ENCODE measurements around the gene HRH2.
"Not testable (repeated sequence)": the region's sequence is repeated elsewhere in the genome, so short reads cannot be mapped to it uniquely, and the experiment has no call there.

HRH2 gene

DNA sequence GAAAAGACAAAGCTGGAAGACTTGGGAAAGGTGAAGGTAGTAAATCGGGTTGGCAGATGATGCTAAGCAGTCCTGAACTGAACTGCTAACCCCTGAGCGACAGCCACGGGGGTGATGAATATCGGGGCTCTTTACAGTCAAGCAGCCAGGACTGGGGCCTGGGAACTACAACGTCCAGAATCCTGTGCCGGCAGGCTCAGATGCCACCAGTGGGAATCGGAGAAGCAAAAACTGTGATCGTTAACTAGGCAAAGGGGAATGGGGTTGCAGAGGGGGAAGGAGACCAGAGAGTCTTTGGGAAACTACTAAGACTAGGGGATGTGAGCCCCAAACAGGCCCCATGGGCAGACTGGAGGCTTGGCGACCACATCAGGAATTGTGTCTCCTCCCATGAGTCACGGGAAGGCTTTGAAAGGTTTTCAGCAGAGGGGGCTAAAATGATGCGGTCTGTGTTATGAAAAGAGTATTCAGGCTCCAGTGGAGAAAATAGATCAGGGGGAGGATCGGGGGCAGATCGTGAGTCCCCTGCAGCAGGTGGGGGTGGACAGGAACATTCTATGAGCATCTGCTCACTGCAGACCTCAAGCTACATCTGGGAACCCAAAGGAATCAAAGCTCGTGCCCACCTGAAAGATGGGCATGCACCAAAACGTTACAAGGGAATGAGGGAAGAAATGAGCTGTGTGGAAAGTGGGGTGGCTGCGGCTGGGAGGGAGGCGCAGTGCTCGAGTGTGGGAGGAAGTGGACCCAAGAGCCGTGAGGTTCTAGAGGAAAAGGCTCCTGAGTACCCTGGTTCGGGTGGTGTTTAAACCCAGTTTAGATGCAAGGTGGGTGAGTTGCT is 53.8 kb downstream of the HRH2 start:
- Histone ChIP-seq H3K4me3 (ENCODE audit: low read length) (no peak overlapping the region), H3K27me3 (ENCODE audit: control insufficient read depth, insufficient read depth, low read length) (no peaks in the 10 kb centered on the region), H3K4me1 (ENCODE audit: control insufficient read depth, insufficient read depth, low read length) (no peaks in the 10 kb centered on the region)

DNA sequence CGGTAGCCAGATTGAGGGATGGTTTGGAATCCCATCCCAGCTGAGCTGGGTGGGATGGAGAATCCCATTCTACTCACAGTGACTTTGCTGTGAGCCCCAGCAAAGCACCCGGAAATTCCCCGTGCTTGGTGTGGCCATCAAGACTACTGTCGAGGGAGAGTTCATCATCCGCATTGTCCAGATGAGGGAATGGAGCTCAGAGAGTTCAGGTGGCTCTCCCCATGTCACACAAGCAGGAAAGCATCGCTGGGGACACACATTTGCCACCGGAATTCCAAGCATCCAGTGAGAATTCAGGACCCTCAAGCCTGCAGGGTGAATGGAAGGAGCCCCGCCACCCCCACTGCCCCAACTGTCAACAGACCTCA is 54.4 kb downstream of the HRH2 start:
- Histone ChIP-seq H3K9ac (ENCODE audit: low read length) (no peak overlapping the region), H3K27me3 (ENCODE audit: control insufficient read depth, insufficient read depth, low read length) (no peaks in the 10 kb centered on the region), H3K4me1 (ENCODE audit: control insufficient read depth, insufficient read depth, low read length) (no peaks in the 10 kb centered on the region), H3K9me3 (ENCODE audit: control insufficient read depth, low read length) (no peaks in the 10 kb centered on the region), H3K4me3 (ENCODE audit: low read length) (no peak overlapping the region), H3K36me3 (ENCODE audit: control insufficient read depth, insufficient read depth, low read length) (no peaks in the 10 kb centered on the region)

More for the DNA sequence above, 53.8 kb downstream of the HRH2 start:
- H3K36me3 ChIP-seq (ENCODE audit: control insufficient read depth, insufficient read depth, low read length) = no peaks in the 10 kb centered on the region
- no peaks in the 10 kb centered on the region for H3K9me3 ChIP-seq (ENCODE audit: control insufficient read depth, low read length)
- H3K9ac ChIP-seq (ENCODE audit: low read length) = no peak overlapping the region

DNA sequence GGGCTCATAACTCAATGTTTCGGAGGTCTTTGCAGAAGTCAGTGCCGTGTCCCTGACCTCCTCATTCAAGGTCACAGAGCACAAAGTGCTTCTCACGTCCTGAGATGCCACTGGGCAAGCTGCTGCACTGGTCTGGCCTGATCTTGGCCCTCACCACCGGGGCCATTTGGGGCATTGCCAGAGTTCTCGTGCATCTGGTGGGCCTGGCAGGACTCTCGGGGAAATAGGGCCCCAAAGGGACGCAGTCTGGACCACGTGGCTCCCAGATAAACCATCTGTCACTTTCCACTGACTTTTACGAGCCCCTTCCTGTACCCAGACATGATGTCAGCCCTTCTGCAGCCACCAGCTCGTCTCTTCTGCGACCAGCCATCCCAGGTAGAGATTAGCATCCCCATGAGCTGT is 54.8 kb downstream of the HRH2 start:
- Histone ChIP-seq H3K9ac (ENCODE audit: low read length) (no peak overlapping the region), H3K4me1 (ENCODE audit: control insufficient read depth, insufficient read depth, low read length) (no peaks in the 10 kb centered on the region), H3K27me3 (ENCODE audit: control insufficient read depth, insufficient read depth, low read length) (no peaks in the 10 kb centered on the region), H3K36me3 (ENCODE audit: control insufficient read depth, insufficient read depth, low read length) (no peaks in the 10 kb centered on the region), H3K9me3 (ENCODE audit: control insufficient read depth, low read length) (no peaks in the 10 kb centered on the region), H3K4me3 (ENCODE audit: low read length) (no peak overlapping the region)

DNA sequence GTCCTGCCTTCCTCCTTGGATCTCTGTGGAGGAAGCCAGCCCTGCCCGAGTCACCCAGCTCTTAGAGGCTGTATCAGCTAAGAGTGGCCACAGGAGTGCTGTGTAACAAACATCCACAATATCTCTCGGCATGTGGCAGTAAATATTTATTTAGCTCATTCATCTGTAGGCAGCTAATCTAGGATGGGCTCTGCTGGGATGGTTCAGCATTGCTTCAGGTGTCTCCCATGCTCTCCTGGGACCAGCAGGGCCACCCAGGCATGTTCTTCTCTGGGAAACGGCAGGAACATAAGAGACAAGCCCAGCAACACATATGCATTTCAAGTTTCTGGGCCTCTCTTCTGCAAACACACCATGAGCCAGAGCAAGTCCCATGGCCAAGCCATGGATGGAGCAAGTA is 56.1 kb downstream of the HRH2 start:
- no peaks in the 10 kb centered on the region for H3K27me3 ChIP-seq (ENCODE audit: control insufficient read depth, insufficient read depth, low read length)
- H3K9ac ChIP-seq (ENCODE audit: low read length) = no peak overlapping the region
- no peak overlapping the region for H3K4me3 ChIP-seq (ENCODE audit: low read length)
- H3K9me3 ChIP-seq (ENCODE audit: control insufficient read depth, low read length) = no peaks in the 10 kb centered on the region
- H3K4me1 ChIP-seq (ENCODE audit: control insufficient read depth, insufficient read depth, low read length) = no peaks in the 10 kb centered on the region
- no peaks in the 10 kb centered on the region for H3K36me3 ChIP-seq (ENCODE audit: control insufficient read depth, insufficient read depth, low read length)

DNA sequence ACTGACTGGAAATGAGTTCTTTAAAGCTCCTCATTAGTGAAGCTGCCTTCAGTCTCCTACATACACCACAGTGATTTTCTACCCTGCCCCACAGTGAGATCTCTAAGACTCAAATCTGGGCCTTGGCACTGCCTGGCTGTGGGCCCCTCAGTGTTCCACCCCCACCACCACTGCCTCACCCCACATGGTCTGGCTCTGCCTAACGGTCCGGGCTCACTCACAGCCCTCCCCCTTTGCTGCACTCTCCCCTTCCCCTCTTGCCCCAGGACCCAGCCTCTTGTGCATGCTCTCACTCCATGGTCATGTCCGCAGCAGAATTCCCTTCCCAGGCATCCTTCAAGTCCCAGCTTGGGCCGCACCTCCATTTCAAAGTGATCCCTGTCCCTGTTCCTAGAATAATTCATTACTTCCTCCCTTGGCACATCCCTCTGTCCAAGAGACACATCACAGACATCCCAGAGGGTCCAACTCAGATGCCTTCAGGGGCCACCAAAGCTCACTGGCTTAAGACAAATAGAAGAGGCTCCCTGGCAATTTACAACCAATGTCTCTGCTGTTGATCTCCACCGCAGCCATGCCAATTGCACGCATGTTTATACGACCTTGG is 56.7 kb downstream of the HRH2 start:
- no peaks in the 10 kb centered on the region for H3K27me3 ChIP-seq (ENCODE audit: control insufficient read depth, insufficient read depth, low read length)
- no peak overlapping the region for H3K9ac ChIP-seq (ENCODE audit: low read length)
- no peaks in the 10 kb centered on the region for H3K4me1 ChIP-seq (ENCODE audit: control insufficient read depth, insufficient read depth, low read length)
- H3K4me3 ChIP-seq (ENCODE audit: low read length) = no peak overlapping the region
- H3K9me3 ChIP-seq (ENCODE audit: control insufficient read depth, low read length) = no peaks in the 10 kb centered on the region
- no peaks in the 10 kb centered on the region for H3K36me3 ChIP-seq (ENCODE audit: control insufficient read depth, insufficient read depth, low read length)

DNA sequence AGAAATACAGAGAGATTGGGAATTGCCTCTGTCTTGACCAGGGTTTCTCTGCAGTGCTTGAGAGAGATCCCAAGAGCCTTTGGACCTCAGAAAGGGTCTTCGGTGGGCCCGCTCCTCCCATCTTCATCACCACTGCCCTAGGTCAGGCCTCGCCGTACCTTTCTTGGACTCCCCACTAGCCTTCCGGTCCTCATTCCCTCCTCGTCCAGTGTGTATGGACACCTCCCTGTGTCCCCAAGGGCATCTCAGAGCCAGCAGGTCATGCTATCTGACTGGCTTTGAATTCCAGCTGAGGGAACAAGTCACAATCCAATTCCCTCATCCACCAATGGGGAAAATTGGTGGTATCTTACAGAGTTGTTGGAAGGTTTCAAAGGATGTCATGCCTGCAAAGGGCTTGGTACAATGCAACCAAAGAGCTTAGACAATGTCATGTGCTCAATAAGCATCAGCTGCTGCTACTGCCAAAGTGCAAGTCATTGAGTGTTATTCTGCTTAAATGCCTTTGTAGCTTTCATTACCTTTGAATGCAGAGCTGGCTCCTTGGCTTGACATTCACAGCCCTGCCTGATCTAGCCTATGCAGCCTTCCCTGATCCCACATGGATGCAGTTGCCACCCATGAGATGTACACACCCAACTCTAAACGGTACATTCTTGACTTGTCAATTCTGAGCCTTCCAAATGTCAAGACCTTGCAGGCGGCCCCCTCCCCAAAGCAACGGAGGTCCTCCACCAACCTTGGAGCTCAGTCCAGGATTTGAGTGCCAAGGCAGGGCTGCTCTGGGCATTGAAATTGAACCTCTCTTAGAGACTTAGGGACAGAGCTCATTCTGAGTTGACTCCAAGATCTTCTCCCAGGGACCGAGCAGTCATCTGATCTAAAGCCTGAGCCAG is 58.0 kb downstream of the HRH2 start:
- Histone ChIP-seq H3K4me1 (ENCODE audit: control insufficient read depth, insufficient read depth, low read length) (no peaks in the 10 kb centered on the region), H3K9ac (ENCODE audit: low read length) (no peak overlapping the region), H3K36me3 (ENCODE audit: control insufficient read depth, insufficient read depth, low read length) (no peaks in the 10 kb centered on the region), H3K27me3 (ENCODE audit: control insufficient read depth, insufficient read depth, low read length) (no peaks in the 10 kb centered on the region), H3K9me3 (ENCODE audit: control insufficient read depth, low read length) (no peaks in the 10 kb centered on the region), H3K4me3 (ENCODE audit: low read length) (no peak overlapping the region)

DNA sequence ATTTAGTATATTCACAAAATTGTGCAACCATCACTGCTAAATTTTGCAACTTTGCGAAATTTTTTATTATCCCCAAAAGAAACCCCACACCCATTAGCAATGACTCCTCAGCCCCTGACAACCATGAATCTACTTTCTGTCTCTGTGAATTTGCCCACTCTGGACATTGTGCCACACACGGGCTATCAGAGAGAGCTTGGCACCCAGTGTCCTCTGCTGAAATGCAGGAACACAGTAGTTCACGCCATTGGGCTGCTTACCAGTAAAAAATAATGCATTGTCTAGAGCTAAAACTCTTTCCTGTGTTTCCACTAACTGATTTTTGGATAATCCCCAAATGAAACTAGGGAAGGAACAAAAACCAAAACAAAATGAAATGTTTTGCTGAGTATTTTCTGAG is 60.0 kb downstream of the HRH2 start:
- Histone ChIP-seq H3K9ac (ENCODE audit: low read length) (no peak overlapping the region), H3K36me3 (ENCODE audit: control insufficient read depth, insufficient read depth, low read length) (no peaks in the 10 kb centered on the region), H3K9me3 (ENCODE audit: control insufficient read depth, low read length) (no peaks in the 10 kb centered on the region), H3K27me3 (ENCODE audit: control insufficient read depth, insufficient read depth, low read length) (no peaks in the 10 kb centered on the region), H3K4me3 (ENCODE audit: low read length) (no peak overlapping the region), H3K4me1 (ENCODE audit: control insufficient read depth, insufficient read depth, low read length) (no peaks in the 10 kb centered on the region)

DNA sequence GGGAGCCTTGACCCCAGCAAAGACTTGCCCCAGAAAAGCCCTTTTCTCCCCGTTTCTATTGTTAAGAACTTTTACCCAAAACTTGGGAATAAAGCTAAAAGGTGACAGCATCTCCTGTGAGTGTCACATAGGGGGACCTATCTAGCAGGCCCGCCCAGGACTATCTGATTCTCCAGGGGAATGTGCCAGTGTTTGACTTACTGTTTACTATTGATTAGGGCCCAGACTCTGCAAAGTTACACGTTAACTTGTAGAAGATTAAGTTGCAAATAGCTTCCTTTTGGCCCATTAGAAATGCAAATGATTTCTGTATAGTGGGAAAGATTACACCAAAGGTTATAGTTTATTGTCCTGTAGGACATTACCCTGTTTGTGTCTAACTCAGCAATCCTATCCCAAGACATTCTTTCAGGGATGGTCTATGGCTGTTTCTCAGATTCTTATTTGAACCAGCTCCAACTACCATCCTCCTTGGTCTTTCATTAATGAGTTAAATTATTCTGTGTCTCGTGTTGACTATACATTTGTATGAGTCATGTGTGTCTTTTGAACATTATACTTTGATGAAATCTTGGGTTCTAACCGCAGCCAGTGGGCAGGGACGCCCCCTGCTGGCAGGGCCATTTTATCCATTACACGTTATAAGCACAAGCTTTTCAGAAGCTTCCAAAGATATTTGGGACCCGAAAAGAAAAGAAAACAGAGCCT is 60.7 kb downstream of the HRH2 start:
- Histone ChIP-seq H3K27me3 (ENCODE audit: control insufficient read depth, insufficient read depth, low read length) (no peaks in the 10 kb centered on the region), H3K9me3 (ENCODE audit: control insufficient read depth, low read length) (no peaks in the 10 kb centered on the region)

DNA sequence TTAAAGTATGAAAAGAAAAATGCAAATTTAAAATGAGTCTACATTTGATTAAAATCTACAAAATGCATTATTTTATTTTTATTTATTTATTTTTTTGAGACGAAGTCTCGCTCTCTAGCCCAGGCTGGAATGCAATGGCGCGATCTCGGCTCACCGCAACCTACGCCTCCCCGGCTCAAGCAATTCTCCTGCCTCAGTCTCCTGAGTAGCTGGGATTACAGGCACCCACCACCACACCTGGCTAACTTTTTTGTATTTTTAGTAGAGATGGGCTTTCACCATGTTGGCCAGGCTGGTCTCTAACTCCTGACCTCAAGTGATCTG is 61.2 kb downstream of the HRH2 start:
- not testable (repeated sequence) for H3K4me1 ChIP-seq (ENCODE audit: control insufficient read depth, insufficient read depth, low read length); H3K9me3 ChIP-seq (ENCODE audit: control insufficient read depth, low read length); H3K4me3 ChIP-seq (ENCODE audit: low read length); H3K27me3 ChIP-seq (ENCODE audit: control insufficient read depth, insufficient read depth, low read length); H3K36me3 ChIP-seq (ENCODE audit: control insufficient read depth, insufficient read depth, low read length); H3K9ac ChIP-seq (ENCODE audit: low read length)

More for the DNA sequence above, 60.7 kb downstream of the HRH2 start:
- Histone ChIP-seq H3K4me3 (ENCODE audit: low read length) (no peak overlapping the region), H3K4me1 (ENCODE audit: control insufficient read depth, insufficient read depth, low read length) (no peaks in the 10 kb centered on the region), H3K36me3 (ENCODE audit: control insufficient read depth, insufficient read depth, low read length) (no peaks in the 10 kb centered on the region), H3K9ac (ENCODE audit: low read length) (no peak overlapping the region)

DNA sequence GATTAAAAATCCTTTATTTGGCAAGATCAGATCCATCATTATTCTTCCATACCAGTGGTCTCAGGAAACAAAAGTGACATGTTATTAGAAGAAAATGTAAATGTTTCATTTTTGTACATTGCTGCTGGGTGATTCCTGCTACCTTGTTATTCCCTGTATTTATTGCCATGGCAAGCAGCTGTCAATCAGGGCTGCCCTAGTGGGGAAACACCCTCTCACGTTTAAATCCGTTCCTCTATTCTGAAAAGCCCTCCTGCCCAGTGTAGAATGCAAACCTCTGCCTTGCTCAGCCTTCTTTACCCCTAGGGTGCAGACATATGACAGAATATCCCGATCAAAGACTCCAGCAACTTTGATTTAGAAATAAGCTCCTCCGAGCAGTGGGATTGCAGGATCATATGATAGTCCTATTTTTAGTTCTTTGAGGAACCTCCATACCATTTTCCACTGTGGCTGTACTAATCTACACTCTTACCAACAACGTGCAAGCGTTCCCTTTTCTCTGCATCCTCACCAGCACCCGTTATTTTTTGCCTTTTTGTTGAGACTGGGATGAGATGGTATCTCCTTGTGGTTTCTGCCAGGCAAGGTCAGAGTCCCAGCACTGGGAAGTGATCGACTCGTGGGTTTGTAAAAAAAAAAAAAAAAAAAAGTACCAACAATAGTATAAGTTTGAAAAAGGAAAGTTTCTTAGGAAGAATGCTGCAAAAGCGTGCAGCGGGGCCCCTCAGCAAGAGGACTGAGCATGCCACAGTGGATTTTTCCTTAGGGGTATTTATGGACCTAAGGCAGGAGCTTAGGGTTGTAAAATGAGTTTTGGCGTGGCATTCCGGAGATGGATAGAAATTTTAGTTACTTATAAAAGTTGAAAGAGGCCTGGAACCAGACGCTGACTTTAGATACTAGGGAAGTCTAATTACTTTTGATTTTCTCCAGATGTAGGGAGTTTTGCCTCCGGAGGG is 66.7 kb downstream of the HRH2 start:
- H3K4me1 ChIP-seq (ENCODE audit: control insufficient read depth, insufficient read depth, low read length) = peaks cover 4% of the 10 kb centered on the region
- no peaks in the 10 kb centered on the region for H3K9me3 ChIP-seq (ENCODE audit: control insufficient read depth, low read length)
- peaks cover 16% of the 10 kb centered on the region for H3K27me3 ChIP-seq (ENCODE audit: control insufficient read depth, insufficient read depth, low read length)
- no peaks in the 10 kb centered on the region for H3K36me3 ChIP-seq (ENCODE audit: control insufficient read depth, insufficient read depth, low read length)
- H3K4me3 ChIP-seq (ENCODE audit: low read length) = no peak overlapping the region
- H3K9ac ChIP-seq (ENCODE audit: low read length) = no peak overlapping the region

DNA sequence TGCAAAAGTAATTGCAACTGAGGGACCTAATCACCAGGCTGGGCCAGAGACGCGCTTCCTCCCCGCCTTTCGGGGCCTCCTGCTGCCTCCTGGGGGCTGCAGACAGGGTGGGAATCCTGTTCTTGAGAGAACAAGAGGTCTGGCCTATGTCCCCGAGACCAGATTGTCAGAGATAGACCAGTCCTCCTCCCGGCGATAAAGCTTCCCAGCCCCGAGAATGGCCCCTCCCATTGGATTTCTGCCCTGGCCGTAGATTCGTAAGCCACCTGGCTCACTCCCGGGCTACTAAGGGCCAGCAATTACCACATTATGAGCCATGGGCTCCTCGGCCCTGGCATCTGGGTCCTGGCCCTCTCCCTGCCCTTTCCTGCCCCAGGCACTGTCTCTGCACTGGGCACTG is 70.4 kb downstream of the HRH2 start:
- Histone ChIP-seq H3K9me3 (ENCODE audit: control insufficient read depth, low read length) (no peaks in the 10 kb centered on the region), H3K4me3 (ENCODE audit: low read length) (no peak overlapping the region), H3K9ac (ENCODE audit: low read length) (no peak overlapping the region), H3K4me1 (ENCODE audit: control insufficient read depth, insufficient read depth, low read length) (peaks cover 7% of the 10 kb centered on the region), H3K36me3 (ENCODE audit: control insufficient read depth, insufficient read depth, low read length) (no peaks in the 10 kb centered on the region), H3K27me3 (ENCODE audit: control insufficient read depth, insufficient read depth, low read length) (peaks cover 17% of the 10 kb centered on the region)

All from mucosa of stomach (tissue), 1 donor.